Osteocyte (in vitro differentiated cells): ENCODE measurements around the gene OTOF. TPM values are rescaled to one million over a fixed set of nuclear protein-coding genes. Genes with fewer than 3 reads are reported as not detected.

Source experiments
- DNase-seq: peaks from one replicate; pipeline ENCODE4 v3.0.0; 2021; ENCODE audit warnings: mixed read lengths; ENCODE audit not compliant: unreplicated experiment; ENCODE audit errors: extremely low spot score
- H3K27ac Mint-ChIP-seq: one replicate; pipeline ENCODE4 v1.8.0; 2021; ENCODE audit warnings: mild to moderate bottlenecking, mixed read lengths; ENCODE audit not compliant: unreplicated experiment
- H3K27me3 Mint-ChIP-seq: one replicate; pipeline ENCODE4 v1.8.0; 2021; ENCODE audit warnings: mixed read lengths; ENCODE audit not compliant: unreplicated experiment
- H3K36me3 Mint-ChIP-seq: one replicate; pipeline ENCODE4 v1.8.0; 2021; ENCODE audit warnings: mixed read lengths; ENCODE audit not compliant: unreplicated experiment
- H3K4me1 Mint-ChIP-seq: one replicate; pipeline ENCODE4 v1.8.0; 2021; ENCODE audit warnings: mixed read lengths; ENCODE audit not compliant: unreplicated experiment
- H3K4me3 Mint-ChIP-seq: one replicate; pipeline ENCODE4 v1.8.0; 2021; ENCODE audit warnings: mild to moderate bottlenecking, moderate library complexity, mixed read lengths; ENCODE audit not compliant: unreplicated experiment
- H3K9me3 Mint-ChIP-seq: one replicate; pipeline ENCODE4 v1.8.0; 2021; ENCODE audit warnings: mixed read lengths; ENCODE audit not compliant: unreplicated experiment
- CTCF ChIP-seq: fragments of 200-600 bp; sonication (generic); IDR thresholded peaks from 2 replicates; pipeline ENCODE4 v1.5.0; 2021; ENCODE audit warnings: antibody characterized with exemption, mild to moderate bottlenecking, moderate library complexity
- total RNA-seq: library from RNA; stranded (reverse); gene quantifications from 2 replicates; pipeline ENCODE4 v1.2.1, GENCODE V29; 2021

Gene OTOF
- total RNA-seq, 1 donor from 2014 or later, result not detected

- DNase-seq, result no peak
- no peaks in the 10 kb centered on the region for H3K36me3 Mint-ChIP-seq
- no peak overlapping the region for H3K4me3 Mint-ChIP-seq
- TF ChIP-seq CTCF, result no peak
- H3K9me3 Mint-ChIP-seq, result no peaks in the 10 kb centered on the region
- peaks cover 2% of the 10 kb centered on the region for H3K4me1 Mint-ChIP-seq
- no peaks in the 10 kb centered on the region for H3K27me3 Mint-ChIP-seq
- no peak overlapping the region for H3K27ac Mint-ChIP-seq
Observed at GRCh38 chr2:26463244-26464192, 14.4 kb downstream of the OTOF start.

- Mint-ChIP-seq H3K27me3 (no peaks in the 10 kb centered on the region), H3K9me3 (no peaks in the 10 kb centered on the region), H3K36me3 (no peaks in the 10 kb centered on the region), H3K27ac (no peak overlapping the region), H3K4me3 (no peak overlapping the region), H3K4me1 (peaks cover 2% of the 10 kb centered on the region)
- no peak for DNase-seq
- TF ChIP-seq CTCF, result peak; percentile 50
Observed at GRCh38 chr2:26462511-26463243, 15.2 kb downstream of the OTOF start.

GRCh38 chr2:26462100-26462499, 15.8 kb downstream of the OTOF start:
- Mint-ChIP-seq H3K4me1 (peaks cover 2% of the 10 kb centered on the region), H3K27ac (no peak overlapping the region)

GRCh38 chr2:26461601-26462023, 16.3 kb downstream of the OTOF start:
- no peak for DNase-seq
- no peaks in the 10 kb centered on the region for H3K27me3 Mint-ChIP-seq

More at GRCh38 chr2:26462100-26462499, 15.8 kb downstream of the OTOF start:
- no peaks in the 10 kb centered on the region for H3K36me3 Mint-ChIP-seq
- TF ChIP-seq CTCF, result no peak
- no peaks in the 10 kb centered on the region for H3K9me3 Mint-ChIP-seq
- no peak for DNase-seq
- H3K4me3 Mint-ChIP-seq, result no peak overlapping the region
- no peaks in the 10 kb centered on the region for H3K27me3 Mint-ChIP-seq

More at GRCh38 chr2:26461601-26462023, 16.3 kb downstream of the OTOF start:
- no peaks in the 10 kb centered on the region for H3K36me3 Mint-ChIP-seq
- H3K9me3 Mint-ChIP-seq, result no peaks in the 10 kb centered on the region
- H3K27ac Mint-ChIP-seq, result no peak overlapping the region
- H3K4me1 Mint-ChIP-seq, result peaks cover 2% of the 10 kb centered on the region
- TF ChIP-seq CTCF, result no peak
- H3K4me3 Mint-ChIP-seq, result no peak overlapping the region
